Measurements from ENCODE around the gene TEP1.

Gene TEP1

DNA sequence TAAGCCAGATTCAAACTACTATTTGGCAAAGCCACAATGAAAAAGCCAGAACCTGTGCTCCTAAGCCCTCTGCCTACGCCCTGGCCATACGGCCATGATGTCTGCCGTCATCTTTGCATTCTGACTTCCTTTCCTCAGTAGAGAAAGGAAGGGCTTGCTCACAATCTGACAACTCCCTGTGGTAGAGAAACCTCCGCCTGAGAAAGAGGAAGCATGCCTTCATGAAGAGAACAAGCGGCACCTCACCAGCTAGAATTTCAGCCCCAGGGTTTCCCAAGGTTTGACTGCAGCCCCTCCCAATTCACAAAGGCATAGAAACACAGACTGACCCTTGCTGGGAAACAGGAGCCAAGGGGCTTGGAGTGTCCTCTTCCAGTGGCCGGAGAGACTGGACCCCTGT, 25.7 kb downstream of the TEP1 start:
- Mint-ChIP-seq H3K9me3 (no peaks in the 10 kb centered on the region), H3K27me3 (no peaks in the 10 kb centered on the region), H3K4me1 (peaks cover 6 to 9% of the 10 kb centered on the region in 2 donors), H3K27ac (peak overlapping the region; percentile 20), H3K36me3 (peaks cover 60 to 66% of the 10 kb centered on the region in 2 donors), H3K4me3 (no peak overlapping the region)
- DNase-seq, result peak; percentile 14
- ATAC-seq (replicated peaks), result peak; percentile 85 to 90

DNA sequence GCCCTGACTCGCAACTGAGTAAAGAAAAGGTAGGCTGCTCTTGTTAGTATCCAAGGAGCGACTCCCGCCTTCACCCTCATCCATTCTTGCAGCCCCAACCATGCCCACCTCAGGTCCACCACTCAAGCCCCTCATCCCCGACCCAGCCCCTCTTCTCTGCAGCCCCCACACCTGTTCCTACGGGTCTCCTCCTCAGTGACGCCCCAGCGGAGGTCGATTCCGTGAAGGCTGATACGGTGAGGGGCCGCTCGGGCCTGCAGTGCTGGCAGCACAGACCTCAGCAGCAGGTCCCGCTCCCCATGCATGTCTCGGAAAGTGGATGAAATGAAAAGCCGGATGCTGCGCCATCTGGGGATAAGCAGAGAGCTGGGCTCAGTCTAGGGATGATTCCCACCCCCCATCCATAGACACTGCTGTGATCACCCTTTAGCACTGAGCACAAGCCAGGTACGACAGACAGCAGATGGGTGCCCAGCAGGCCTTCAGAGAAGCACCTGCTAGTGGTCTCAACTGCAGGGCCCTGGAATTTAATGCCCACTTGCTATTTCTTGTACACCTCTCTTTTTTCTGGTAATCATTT, 26.9 kb downstream of the TEP1 start:
- no peak for ATAC-seq (replicated peaks)
- H3K27ac Mint-ChIP-seq, result peak overlapping the region; percentile 65
- H3K36me3 Mint-ChIP-seq, result peaks cover 64 to 66% of the 10 kb centered on the region in 2 donors
- no peak overlapping the region for H3K4me3 Mint-ChIP-seq
- no peaks in the 10 kb centered on the region for H3K27me3 Mint-ChIP-seq
- no peak for DNase-seq
- H3K9me3 Mint-ChIP-seq, result no peaks in the 10 kb centered on the region
- peaks cover 6 to 9% of the 10 kb centered on the region in 2 donors for H3K4me1 Mint-ChIP-seq

DNA sequence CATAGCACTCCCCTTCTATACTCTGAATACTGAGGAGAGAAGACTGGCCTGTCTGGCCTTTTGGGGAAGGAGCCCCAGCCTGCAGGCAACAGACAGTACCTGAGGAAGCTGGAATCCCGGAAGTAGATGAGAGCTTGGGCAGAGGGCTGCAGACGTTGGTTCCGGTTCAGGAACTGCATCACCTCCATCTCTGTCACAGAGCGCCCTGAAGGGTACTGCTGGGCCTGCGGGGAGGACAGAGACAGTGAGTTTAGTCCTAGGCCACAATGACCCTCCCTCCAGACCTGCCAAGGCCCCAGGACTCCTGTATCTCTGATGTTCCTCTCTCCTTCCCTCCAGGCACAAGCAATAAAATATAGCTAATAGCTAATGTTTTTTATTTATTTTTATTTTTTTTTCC, 28.4 kb downstream of the TEP1 start:
- H3K9me3 Mint-ChIP-seq, result no peaks in the 10 kb centered on the region
- H3K36me3 Mint-ChIP-seq, result peaks cover 67 to 73% of the 10 kb centered on the region in 2 donors
- peaks cover 6 to 9% of the 10 kb centered on the region in 2 donors for H3K4me1 Mint-ChIP-seq
- H3K27ac Mint-ChIP-seq, result no peak overlapping the region
- ATAC-seq (replicated peaks) (no peak), DNase-seq (no peak)
- no peaks in the 10 kb centered on the region for H3K27me3 Mint-ChIP-seq
- H3K4me3 Mint-ChIP-seq, result no peak overlapping the region

DNA sequence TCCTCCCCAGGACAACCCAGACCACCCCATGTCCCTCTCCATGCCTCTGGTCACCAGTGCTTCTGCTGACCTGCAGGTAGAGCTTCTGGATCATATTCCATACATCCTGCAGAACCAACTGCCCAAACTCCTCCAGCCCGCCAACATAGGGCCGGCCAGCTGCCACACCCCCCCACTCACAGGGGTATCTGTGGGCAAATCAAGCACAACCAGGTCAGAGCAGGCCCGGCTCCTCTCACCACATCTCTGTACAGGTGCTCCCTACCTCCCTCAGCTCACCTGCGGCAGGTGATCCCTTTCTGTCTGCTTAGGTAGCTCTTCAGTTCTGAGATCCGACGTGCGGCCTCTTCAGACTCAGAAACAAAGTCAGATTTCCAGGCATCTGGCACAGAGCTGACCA, 29.0 kb downstream of the TEP1 start:
- Mint-ChIP-seq H3K4me1 (peaks cover 6 to 9% of the 10 kb centered on the region in 2 donors), H3K9me3 (no peaks in the 10 kb centered on the region), H3K36me3 (peaks cover 64 to 72% of the 10 kb centered on the region in 2 donors), H3K4me3 (no peak overlapping the region), H3K27ac (no peak overlapping the region), H3K27me3 (no peaks in the 10 kb centered on the region)
- ATAC-seq (replicated peaks) (no peak), DNase-seq (no peak)

DNA sequence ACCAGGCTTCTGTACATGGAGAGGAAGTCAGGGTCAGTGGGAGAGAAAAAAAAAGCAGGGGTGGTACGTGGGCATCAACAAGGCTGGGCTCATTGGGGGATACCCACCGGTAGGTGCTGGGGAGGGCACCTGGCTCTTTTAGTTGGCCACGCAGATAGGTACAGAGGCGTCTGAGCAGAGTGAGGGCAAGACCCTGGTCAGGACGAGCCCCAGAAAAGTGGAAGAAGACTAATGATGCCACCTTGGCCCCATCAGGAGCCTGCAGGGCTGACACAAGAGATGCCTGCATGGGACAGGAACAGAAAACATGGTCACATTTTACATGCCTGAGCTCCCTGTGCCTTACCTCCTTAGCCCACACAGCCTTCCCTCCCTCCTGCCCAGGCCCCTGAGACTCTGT, 29.7 kb downstream of the TEP1 start:
- Mint-ChIP-seq H3K36me3 (peaks cover 62 to 71% of the 10 kb centered on the region in 2 donors), H3K27ac (no peak overlapping the region), H3K27me3 (no peaks in the 10 kb centered on the region), H3K4me1 (peaks cover 6 to 9% of the 10 kb centered on the region in 2 donors), H3K4me3 (no peak overlapping the region), H3K9me3 (no peaks in the 10 kb centered on the region)
- no peak for DNase-seq
- ATAC-seq (replicated peaks), result no peak

DNA sequence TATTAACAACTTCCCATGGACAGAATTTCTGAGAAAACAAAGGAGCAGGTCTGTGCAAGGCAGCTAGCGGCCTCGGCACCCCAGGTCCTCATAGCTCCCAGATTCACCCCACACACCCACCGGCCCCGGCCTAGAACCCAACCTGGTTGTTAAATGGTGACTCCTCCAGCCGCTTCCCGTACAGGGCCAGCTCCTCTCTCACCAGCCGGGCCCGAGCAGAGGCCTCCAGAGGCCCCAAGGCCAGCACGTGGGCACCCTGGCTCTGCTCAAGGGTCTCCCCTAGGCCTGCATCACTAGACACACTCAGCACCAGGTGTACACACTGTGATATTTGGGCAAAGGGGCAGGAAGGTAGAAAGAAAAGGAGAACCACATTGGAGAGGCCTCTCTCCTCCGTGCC, 30.3 kb downstream of the TEP1 start:
- Mint-ChIP-seq H3K4me3 (no peak overlapping the region), H3K36me3 (peaks cover 59 to 69% of the 10 kb centered on the region in 2 donors), H3K9me3 (no peaks in the 10 kb centered on the region), H3K27me3 (no peaks in the 10 kb centered on the region), H3K27ac (no peak overlapping the region), H3K4me1 (peaks cover 6% of the 10 kb centered on the region in 2 donors)
- DNase-seq (no peak), ATAC-seq (replicated peaks) (no peak)

DNA sequence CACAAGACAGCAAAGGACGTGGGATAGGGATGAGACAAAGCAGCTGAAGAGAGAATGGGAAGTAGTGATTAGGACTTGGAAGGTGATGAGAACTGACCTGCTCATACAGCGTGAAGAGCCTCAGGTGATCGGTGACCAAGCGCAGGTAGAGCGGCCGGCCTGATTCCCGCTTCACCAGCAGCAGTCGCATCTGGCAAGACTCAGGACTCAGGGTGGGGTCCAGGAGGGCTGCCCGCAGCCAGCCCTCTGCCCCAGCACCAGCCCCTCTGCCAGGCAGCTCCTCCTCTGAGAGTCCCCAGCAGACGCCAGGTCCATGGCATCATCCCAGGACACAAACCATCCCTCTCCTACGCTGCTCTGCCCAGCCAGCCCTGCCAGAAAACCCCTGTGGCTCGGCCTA, 30.8 kb downstream of the TEP1 start:
- Mint-ChIP-seq H3K9me3 (no peaks in the 10 kb centered on the region), H3K27me3 (no peaks in the 10 kb centered on the region), H3K27ac (peak overlapping the region; percentile 65), H3K4me3 (no peak overlapping the region), H3K36me3 (peaks cover 59 to 69% of the 10 kb centered on the region in 2 donors), H3K4me1 (peaks cover 1 to 3% of the 10 kb centered on the region in 2 donors)
- no peak for ATAC-seq (replicated peaks)
- no peak for DNase-seq

DNA sequence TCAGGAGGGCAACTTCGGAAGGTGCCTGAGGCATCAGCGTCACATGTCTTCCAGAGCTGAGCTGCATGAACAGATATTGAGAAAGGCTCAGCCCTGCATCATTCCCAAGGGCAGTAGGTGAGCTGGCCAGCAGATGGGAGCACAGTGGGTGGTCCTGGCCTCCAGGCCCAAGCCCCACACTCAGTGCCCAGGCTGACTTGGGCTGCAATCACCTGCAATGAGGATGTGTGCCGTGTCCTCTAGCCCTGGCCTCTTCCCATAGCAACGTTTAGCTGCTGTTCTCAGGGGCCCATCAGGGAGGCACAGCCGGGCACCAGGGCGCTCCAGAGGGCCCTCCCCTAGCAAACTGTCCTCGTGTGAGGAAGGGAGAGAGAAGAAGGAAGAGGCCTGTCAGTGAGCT, 32.0 kb downstream of the TEP1 start:
- DNase-seq (no peak), ATAC-seq (replicated peaks) (no peak)
- Mint-ChIP-seq H3K9me3 (no peaks in the 10 kb centered on the region), H3K27ac (no peak overlapping the region), H3K4me3 (no peak overlapping the region), H3K36me3 (peaks cover 58 to 72% of the 10 kb centered on the region in 2 donors), H3K27me3 (no peaks in the 10 kb centered on the region), H3K4me1 (peaks cover 0 to 3% of the 10 kb centered on the region in 2 donors)

DNA sequence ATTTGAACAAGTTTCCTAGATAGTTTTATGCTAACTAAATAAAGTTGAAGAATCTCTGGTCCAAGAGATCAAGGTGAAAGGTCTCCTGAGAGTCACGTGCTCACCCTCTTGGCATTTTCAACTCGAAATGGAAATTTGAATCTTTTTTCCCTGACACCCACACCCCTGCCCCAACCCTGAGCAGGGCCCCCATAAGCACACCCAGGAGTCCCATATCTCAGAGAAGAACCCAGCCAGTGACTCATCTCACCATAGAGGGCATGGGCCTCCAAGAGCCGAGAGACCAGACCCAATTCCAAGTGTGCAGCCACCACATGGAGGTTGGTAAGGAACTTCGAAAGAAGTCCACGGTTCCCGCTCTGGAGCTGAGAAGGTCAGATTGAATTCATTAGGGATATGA, 32.6 kb downstream of the TEP1 start:
- Mint-ChIP-seq H3K4me3 (no peak overlapping the region), H3K4me1 (peaks cover 0 to 3% of the 10 kb centered on the region in 2 donors), H3K36me3 (peaks cover 59 to 73% of the 10 kb centered on the region in 2 donors), H3K27me3 (no peaks in the 10 kb centered on the region), H3K9me3 (no peaks in the 10 kb centered on the region), H3K27ac (no peak overlapping the region)
- no peak for DNase-seq
- no peak for ATAC-seq (replicated peaks)

DNA sequence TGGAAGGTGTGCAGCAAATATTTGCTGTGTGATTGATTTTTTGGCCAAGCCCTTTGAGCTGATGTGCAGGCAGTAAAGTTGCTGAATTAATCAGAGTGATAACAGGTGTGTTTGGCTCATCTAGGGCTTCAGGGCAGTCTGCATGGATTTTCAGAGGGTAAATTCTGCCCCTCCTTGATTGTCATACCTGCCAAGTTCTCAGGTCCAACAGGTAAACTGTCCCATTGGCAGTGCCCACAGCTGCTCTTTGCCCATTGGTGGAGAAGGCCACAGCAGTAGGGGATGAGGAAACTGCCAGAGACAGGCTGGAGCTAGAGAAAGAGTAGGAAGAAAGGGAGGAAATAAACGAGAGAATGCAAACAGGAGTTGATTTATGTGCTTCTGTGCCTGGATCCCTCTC, 33.6 kb downstream of the TEP1 start:
- ATAC-seq (replicated peaks), result no peak

DNA sequence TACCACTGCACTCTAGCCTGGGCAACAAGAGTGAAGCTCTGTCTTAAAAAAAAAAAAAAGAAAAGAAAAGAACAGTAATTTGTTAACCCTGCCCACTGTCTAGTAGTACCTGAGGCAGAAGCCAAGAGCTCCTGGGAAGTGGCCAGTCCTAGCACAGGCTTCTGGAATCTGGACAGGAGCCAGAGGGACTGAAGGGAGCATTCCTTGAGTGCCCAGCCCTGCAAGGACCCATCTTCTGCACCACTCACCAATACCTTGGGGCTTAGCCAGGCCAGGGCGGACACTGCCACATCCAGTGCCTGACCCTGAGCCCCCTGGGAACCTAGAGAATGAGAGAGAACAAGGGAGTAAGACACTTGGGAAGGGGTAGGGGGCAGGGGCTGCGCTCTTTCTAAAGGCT, 36.1 kb downstream of the TEP1 start:
- no peak for ATAC-seq (replicated peaks)
- DNase-seq, result no peak
- H3K4me1 Mint-ChIP-seq, result peaks cover 0 to 1% of the 10 kb centered on the region in 2 donors
- peaks cover 63 to 77% of the 10 kb centered on the region in 2 donors for H3K36me3 Mint-ChIP-seq
- no peak overlapping the region for H3K27ac Mint-ChIP-seq
- no peak overlapping the region for H3K4me3 Mint-ChIP-seq
- H3K27me3 Mint-ChIP-seq, result no peaks in the 10 kb centered on the region
- H3K9me3 Mint-ChIP-seq, result no peaks in the 10 kb centered on the region

More for the DNA sequence above, 33.6 kb downstream of the TEP1 start:
- Mint-ChIP-seq H3K9me3 (no peaks in the 10 kb centered on the region), H3K27me3 (no peaks in the 10 kb centered on the region), H3K27ac (no peak overlapping the region), H3K4me1 (peaks cover 0 to 3% of the 10 kb centered on the region in 2 donors), H3K36me3 (peaks cover 63 to 78% of the 10 kb centered on the region in 2 donors), H3K4me3 (no peak overlapping the region)
- no peak for DNase-seq

DNA sequence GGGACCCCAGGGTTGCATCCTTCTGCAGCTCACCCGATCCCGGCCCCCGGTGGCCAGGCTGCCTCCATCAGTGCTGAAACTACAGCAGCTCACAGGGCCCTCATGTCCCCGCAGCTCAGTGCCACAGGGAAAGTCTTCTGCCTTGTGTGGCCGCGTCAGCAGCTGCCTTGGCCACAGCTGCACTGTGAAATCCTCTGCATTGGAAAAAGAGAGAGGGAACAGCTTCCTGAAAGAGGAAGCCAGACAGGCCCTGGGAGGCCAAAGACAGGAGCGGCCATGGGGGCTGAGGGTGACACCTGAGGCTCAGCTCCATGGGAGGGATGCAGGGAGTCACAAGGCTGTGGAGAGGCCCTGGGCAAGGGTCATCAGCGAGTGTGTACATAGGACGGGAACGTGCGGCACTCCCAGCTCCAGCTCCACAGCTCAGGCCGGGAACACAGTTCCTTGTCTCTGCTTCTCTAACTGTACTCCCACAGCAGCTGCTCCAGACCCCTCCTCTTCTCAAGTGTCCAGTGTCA, 37.2 kb downstream of the TEP1 start:
- ATAC-seq (replicated peaks), result no peak
- H3K27ac Mint-ChIP-seq, result peak overlapping the region; percentile 44
- DNase-seq, result no peak
- H3K9me3 Mint-ChIP-seq, result no peaks in the 10 kb centered on the region
- H3K36me3 Mint-ChIP-seq, result peaks cover 59 to 83% of the 10 kb centered on the region in 2 donors
- no peak overlapping the region for H3K4me3 Mint-ChIP-seq
- peaks cover 0 to 1% of the 10 kb centered on the region in 2 donors for H3K4me1 Mint-ChIP-seq
- H3K27me3 Mint-ChIP-seq, result no peaks in the 10 kb centered on the region

DNA sequence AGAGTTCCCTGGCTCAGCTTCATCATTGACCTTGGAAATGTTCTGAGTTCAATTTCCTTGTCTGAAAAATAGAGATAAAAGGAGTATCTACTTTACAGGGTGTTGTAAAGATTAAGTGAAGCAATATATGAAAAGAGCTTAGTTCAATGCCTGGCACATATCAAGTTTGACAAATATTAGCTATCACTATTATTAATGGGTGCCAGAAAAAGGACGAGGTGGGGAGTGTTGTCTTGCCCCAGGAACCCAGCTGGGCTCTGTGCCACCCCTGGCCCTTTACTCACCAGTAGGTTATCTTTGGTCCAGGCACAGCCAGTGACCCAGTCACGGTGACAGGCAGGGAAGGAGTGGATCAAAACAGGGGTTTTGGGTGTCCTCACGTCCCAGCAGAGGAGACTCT, 37.8 kb downstream of the TEP1 start:
- Mint-ChIP-seq H3K27me3 (no peaks in the 10 kb centered on the region), H3K4me1 (peaks cover 0 to 1% of the 10 kb centered on the region in 2 donors), H3K27ac (peak overlapping the region; percentile 73), H3K36me3 (peaks cover 60 to 84% of the 10 kb centered on the region in 2 donors), H3K9me3 (no peaks in the 10 kb centered on the region), H3K4me3 (no peak overlapping the region)
- no peak for DNase-seq
- ATAC-seq (replicated peaks), result no peak

DNA sequence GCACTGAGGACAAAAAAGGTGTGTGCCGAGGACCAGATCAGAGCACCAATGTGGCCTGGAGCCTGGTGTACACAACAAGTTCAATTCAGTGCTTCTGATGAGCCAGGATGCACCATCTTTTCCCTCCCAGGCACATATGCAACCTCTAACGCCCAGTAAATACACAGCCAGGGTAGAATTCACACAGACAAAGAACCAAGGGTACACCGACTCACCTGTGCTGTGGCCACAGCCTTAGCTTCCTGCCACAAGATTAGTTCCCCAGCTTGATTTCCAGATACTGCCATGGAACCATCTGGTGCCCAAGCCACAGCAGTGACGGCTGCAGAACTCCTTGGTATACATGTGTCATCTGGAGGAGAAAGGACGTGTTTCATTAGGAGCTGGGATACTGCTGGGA, 40.5 kb downstream of the TEP1 start:
- Mint-ChIP-seq H3K27ac (peak overlapping the region; percentile 51), H3K4me3 (no peak overlapping the region), H3K36me3 (peaks cover 67 to 90% of the 10 kb centered on the region in 2 donors), H3K9me3 (peaks cover 2 to 3% of the 10 kb centered on the region in 2 donors), H3K4me1 (peaks cover 2 to 4% of the 10 kb centered on the region in 2 donors), H3K27me3 (no peaks in the 10 kb centered on the region)
- no peak for DNase-seq
- ATAC-seq (replicated peaks), result no peak

DNA sequence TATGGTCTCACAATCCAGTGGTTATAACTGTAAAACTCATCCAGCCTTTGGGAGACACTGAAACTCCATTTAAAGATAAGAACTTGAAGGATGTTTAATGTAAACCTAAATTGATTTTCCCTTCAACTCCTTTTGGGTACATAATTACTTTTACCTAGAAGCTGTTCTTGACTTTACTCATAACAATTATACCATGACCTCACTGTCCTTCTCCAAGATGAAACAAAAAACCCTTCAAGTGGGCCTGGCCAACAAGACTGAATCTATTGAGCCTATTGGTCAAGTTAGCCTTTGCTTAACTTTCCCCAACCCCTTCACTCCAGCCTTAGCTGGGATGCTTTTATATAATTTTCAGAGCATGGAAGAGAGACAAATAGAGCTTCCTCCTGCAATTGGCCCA, 47.4 kb downstream of the TEP1 start:
- Mint-ChIP-seq H3K36me3 (peaks cover 53 to 71% of the 10 kb centered on the region in 2 donors), H3K9me3 (peaks cover 3 to 4% of the 10 kb centered on the region in 2 donors), H3K4me3 (no peak overlapping the region), H3K27me3 (no peaks in the 10 kb centered on the region), H3K4me1 (peaks cover 8 to 13% of the 10 kb centered on the region in 2 donors), H3K27ac (peak overlapping the region; percentile 75)
- peak; percentile 29 to 54 for ATAC-seq (replicated peaks)
- DNase-seq, result no peak
